K562 (cell line): ENCODE results near the gene FAM200A. TPM values are rescaled to one million over a fixed set of nuclear protein-coding genes. Genes with fewer than 3 reads are reported as not detected.

Experiments used
- ATAC-seq: fragments of 200-7000 bp; cut with Tn5 transposase; 3 replicates; pipeline ENCODE4 v1.9.1; 2020; ENCODE audit warnings: moderate library complexity
- BruUV-seq: library from RNA; stranded (reverse); fragments of 400-500 nt; replicated peaks from 2 replicates; lab custom pipeline; 2021; lab: Mats Ljungman, UMichigan
- CTCF ChIA-PET: fragments of 300-600 bp; formaldehyde crosslinking; extraction: SDS; loops from one replicate; lab custom pipeline; 2021; ENCODE audit warnings: low intra/inter-chr PET ratio; lab: Yijun Ruan, JAX
- POLR2A ChIA-PET: fragments of 300-600, 350-650 bp; sonication (Branson Sonifier 250); formaldehyde crosslinking; extraction: SDS; loops from one replicate; lab custom pipeline; 2021; ENCODE audit warnings: antibody characterized with exemption, inconsistent platforms; lab: Yijun Ruan, JAX
- DNase-seq, 4 experiments: peaks; one replicate each; pipeline versions ENCODE4 v3.0.0 to v3.0.0-alpha.2; 2011 to 2018; ENCODE audit warnings: low spot score in 3 of 4, mixed read lengths in 3 of 4; ENCODE audit errors: extremely low read depth in 1 of 4
- FAIRE-seq: peaks from 2 replicates; lab custom pipeline; 2011; peaks lifted over from hg19 to GRCh38; lab: Jason Lieb, UNC
- H2AFZ ChIP-seq: 2 replicates; pipeline ENCODE4 v1.6.0; 2011; ENCODE audit warnings: low read depth, low read length, control low read depth, inconsistent platforms
- H3K27ac ChIP-seq: fragments of 200-600 bp; 3 replicates; pipeline ENCODE4 v1.8.0; 2011; ENCODE audit warnings: low read depth, mild to moderate bottlenecking, control low read depth, inconsistent platforms, low read length, moderate library complexity, mixed read lengths; ENCODE audit errors: extremely low read depth
- H3K27me3 ChIP-seq, 2 experiments: fragments of 300-600 bp in 1 of 2; 2 replicates in 1 of 2; 3 replicates in 1 of 2; pipeline versions ENCODE4 v1.6.0 to v1.8.0; 2011; ENCODE audit warnings: inconsistent platforms in 2 of 2, low read length in 2 of 2, mild to moderate bottlenecking in 1 of 2, mixed read lengths in 1 of 2, moderate library complexity in 1 of 2; ENCODE audit not compliant: control insufficient read depth in 2 of 2, insufficient read depth in 2 of 2
- H3K36me3 ChIP-seq: fragments of 300-600 bp; 3 replicates; pipeline ENCODE4 v1.8.0; 2011; ENCODE audit warnings: mild to moderate bottlenecking, low read length, inconsistent platforms; ENCODE audit not compliant: control insufficient read depth, insufficient read depth
- H3K4me1 ChIP-seq, 2 experiments: fragments of 200-600 bp in 1 of 2; replicated peaks in 1 of 2; 2 replicates in 1 of 2; 3 replicates in 1 of 2; pipeline versions ENCODE4 v1.5.1 to v1.8.0; 2011; ENCODE audit warnings: inconsistent platforms in 2 of 2, low read length in 2 of 2, mild to moderate bottlenecking in 1 of 2, mixed read lengths in 1 of 2, moderate library complexity in 1 of 2; ENCODE audit not compliant: control insufficient read depth in 2 of 2, insufficient read depth in 2 of 2
- H3K4me2 ChIP-seq: 2 replicates; pipeline ENCODE4 v1.6.1; 2011; ENCODE audit warnings: low read length, control low read depth, inconsistent platforms, mixed read lengths; ENCODE audit not compliant: insufficient read depth
- H3K4me3 ChIP-seq: fragments of 200-600 bp; sonication (generic), shearing (Covaris generic); 2 replicates; pipeline ENCODE4 v1.5.1; 2016; ENCODE audit warnings: control low read depth, inconsistent platforms
- H3K79me2 ChIP-seq: fragments of 200-600 bp; 3 replicates; pipeline ENCODE4 v1.8.0; 2011; ENCODE audit warnings: low read length, inconsistent platforms; ENCODE audit not compliant: control insufficient read depth, insufficient read depth
- H3K9ac ChIP-seq, 2 experiments: 2 replicates each; pipeline versions ENCODE4 v1.6.0 to v1.6.1; 2011; ENCODE audit warnings: low read depth in 2 of 2, low read length in 2 of 2, control low read depth in 1 of 2, inconsistent platforms in 1 of 2, mild to moderate bottlenecking in 1 of 2, mixed read lengths in 1 of 2; ENCODE audit not compliant: insufficient read depth in 1 of 2
- H3K9me1 ChIP-seq: one replicate; pipeline ENCODE4 v1.6.0; 2011; ENCODE audit warnings: inconsistent platforms, mild to moderate bottlenecking, low read length, moderate library complexity; ENCODE audit not compliant: control insufficient read depth, insufficient read depth
- H3K9me3 ChIP-seq: replicated peaks from 2 replicates; pipeline ENCODE4 v1.5.1; 2011; ENCODE audit warnings: low read depth, low read length, inconsistent platforms; ENCODE audit not compliant: control insufficient read depth, insufficient read depth
- H4K20me1 ChIP-seq: replicated peaks from 2 replicates; pipeline ENCODE4 v1.6.1; 2011; ENCODE audit warnings: low read length, inconsistent platforms, mixed read lengths; ENCODE audit not compliant: control insufficient read depth, insufficient read depth
- C11orf30 ChIP-seq: fragments of 450-650 bp; IDR thresholded peaks from 2 replicates; pipeline ENCODE4 v1.6.1; 2016; ENCODE audit warnings: low read depth, mild to moderate bottlenecking
- GTF2A2 ChIP-seq: IDR thresholded peaks from 2 replicates; pipeline ENCODE4 v1.6.1; 2016; ENCODE audit warnings: mild to moderate bottlenecking, missing genetic modification characterization, missing compliant biosample characterization
- HDAC3 ChIP-seq: fragments of 450-650 bp; IDR thresholded peaks from 2 replicates; pipeline ENCODE4 v1.6.1; 2018; ENCODE audit warnings: borderline replicate concordance, mild to moderate bottlenecking, moderate library complexity; ENCODE audit not compliant: partially characterized antibody
- PHF21A ChIP-seq: fragments of 450-650 bp; IDR thresholded peaks from 2 replicates; pipeline ENCODE4 v1.6.1; 2017; ENCODE audit warnings: low read depth, borderline replicate concordance
- ZNF316 ChIP-seq: fragments of 450-650 bp; IDR thresholded peaks from 2 replicates; pipeline ENCODE4 v1.6.1; 2016
- WGBS: fragments of 100-300 bp; shearing (Covaris generic); methylation state at CpG from one replicate; pipeline ENCODE4 v1.1.6; 2016; ENCODE audit warnings: low coverage, mixed read lengths; ENCODE audit not compliant: insufficient coverage; ENCODE audit errors: missing lambda C conversion rate; 5-methylcytosine and 5-hydroxymethylcytosine counted together
- in situ Hi-C: fragments of 300-500 bp; cut with MboI; formaldehyde crosslinking; loops from 4 replicates; pipeline ENCODE4 v1.15.0; 2018; ENCODE audit warnings: inconsistent platforms, mixed read lengths
- intact Hi-C: fragments of 100-400 bp; cut with micrococcal nuclease; formaldehyde crosslinking; loops from 2 replicates; pipeline ENCODE4 v1.14.2; 2022
- polyA plus RNA-seq, 8 experiments: library from polyadenylated mRNA; depleted of rRNA in 4 of 8; stranded (reverse) in 5 of 8; unstranded in 3 of 8; fragments of >200 nt; fragmentation: Nextera tagmentation in 2 of 8; fragmentation: Illumina TruSeq in 1 of 8; extraction: Ambion mirVana in 2 of 8; extraction: Trizol in 1 of 8; gene quantifications; 2 replicates each; pipeline versions ENCODE4 v1.2.1 to v1.2.3, GENCODE V29; 2011 to 2014; ENCODE audit warnings: inconsistent platforms in 1 of 8, missing spikeins in 1 of 8
- total RNA-seq, 7 experiments: library from RNA; depleted of rRNA in 6 of 7; stranded (reverse); fragments of >200 nt in 6 of 7; fragmentation: Illumina TruSeq in 2 of 7; extraction: Trizol in 2 of 7; gene quantifications; 2 replicates each; pipeline versions ENCODE4 v1.2.1 to v1.2.3, GENCODE V29; 2011 to 2021; ENCODE audit warnings: low replicate concordance in 1 of 7

The FAM200A gene
- total and polyA plus RNA-seq, 9 of the 15 experiments (the other 6 are each of a cell fraction or from before 2014, with no cell fraction given) = 3.3 to 11.2 (median 8.3) TPM

DNA sequence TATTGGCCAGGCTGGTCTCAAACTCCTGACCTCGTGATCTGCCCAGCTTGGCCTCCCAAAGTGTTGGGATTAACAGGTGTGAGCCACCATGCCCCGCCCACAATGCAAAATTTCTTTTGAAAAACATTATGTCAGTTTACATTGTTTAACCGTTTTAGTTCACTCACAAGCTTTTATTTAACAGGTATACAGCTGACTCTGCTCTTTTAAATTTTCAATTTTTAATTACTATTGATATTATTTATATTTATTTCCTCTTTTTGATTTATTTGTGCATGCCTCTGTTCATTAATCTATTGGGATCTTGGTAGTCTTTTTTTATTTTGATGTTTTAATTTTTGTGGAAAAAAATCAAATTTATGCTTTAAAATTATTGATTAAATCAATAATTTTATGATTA is 30.5 kb downstream of the FAM200A start:
- no peaks in the 10 kb centered on the region for H3K9me1 ChIP-seq
- TF ChIP-seq PHF21A (no peak), C11orf30 (peak; percentile 53; the same call in 1 of the 2 replicates), ZNF316 (peak; percentile 76)
- no peak overlapping the region for H3K27ac ChIP-seq
- ATAC-seq (no peak), FAIRE-seq (no peak), DNase-seq (no peak)
- no peaks in the 10 kb centered on the region for H3K9me3 ChIP-seq
- H3K27me3 ChIP-seq = no peaks in the 10 kb centered on the region; a peak in 1 of 5 replicates
- no peak overlapping the region for H3K4me2 ChIP-seq
- H4K20me1 ChIP-seq = no peaks in the 10 kb centered on the region
- H3K36me3 ChIP-seq = peaks cover 48% of the 10 kb centered on the region
- no peak overlapping the region for H2AFZ ChIP-seq
- POLR2A ChIA-PET = interaction anchor here (0.7 to 1.7 kb wide), 7 partner anchors 9 to 46 kb away, joined by 3 to 8 read pairs (median 4); partner anchors contain the start of genes ZKSCAN5, ZNF394 and ZNF655
- intact Hi-C loops (no loop called here), in situ Hi-C loops (no loop called here)
- H3K4me1 ChIP-seq = no peaks in the 10 kb centered on the region
- CTCF ChIA-PET = interaction anchor here (0.6 kb wide), 1 partner anchor 897 kb away, joined by 4 read pairs; no protein-coding TSS in a partner anchor
- BruUV-seq = no TSS peak
- 74% methylated on average over 3 of the region's 3 CpGs for WGBS
- H3K9ac ChIP-seq = no peak overlapping the region
- no peaks in the 10 kb centered on the region for H3K79me2 ChIP-seq
- H3K4me3 ChIP-seq = no peak overlapping the region

DNA sequence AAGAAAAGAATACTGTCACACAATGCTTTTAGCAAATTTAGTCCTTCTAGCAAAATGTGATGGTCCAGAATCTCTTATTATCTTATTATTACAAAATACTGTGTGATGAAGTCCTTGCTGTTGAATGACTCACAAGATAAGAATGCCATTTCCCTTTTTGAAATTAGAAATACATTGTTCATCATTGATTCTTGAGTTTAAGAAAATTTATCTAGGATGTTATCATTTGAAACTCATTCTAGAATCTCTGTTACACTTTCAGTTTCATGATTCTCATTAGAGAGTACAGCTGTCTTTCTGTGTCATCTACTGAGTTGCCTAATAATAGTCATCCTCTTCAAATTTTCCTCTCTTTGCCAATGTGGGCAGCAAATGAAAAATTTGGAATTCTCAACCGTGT is 37.9 kb downstream of the FAM200A start:
- no TSS peak for BruUV-seq
- Histone ChIP-seq H3K9ac (no peak overlapping the region), H3K36me3 (peaks cover 56% of the 10 kb centered on the region), H3K27me3 (no peaks in the 10 kb centered on the region), H4K20me1 (no peaks in the 10 kb centered on the region), H3K27ac (no peak overlapping the region), H3K9me1 (no peaks in the 10 kb centered on the region), H3K4me2 (no peak overlapping the region), H2AFZ (no peak overlapping the region), H3K79me2 (peaks cover 8% of the 10 kb centered on the region; the same call in 2 of the 3 replicates), H3K4me3 (no peak overlapping the region), H3K4me1 (no peaks in the 10 kb centered on the region; a peak in 1 of 5 replicates), H3K9me3 (no peaks in the 10 kb centered on the region)
- ChIA-PET POLR2A (interaction anchor here (0.6 to 3.7 kb wide), 4 partner anchors 7 to 91 kb away, joined by 4 to 18 read pairs (median 10); partner anchors contain the start of genes ZKSCAN5 and ZNF655), CTCF (no interaction called here)
- DNase-seq (no peak), ATAC-seq (no peak), FAIRE-seq (no peak)
- TF ChIP-seq HDAC3 (no peak), GTF2A2 (tag) (no peak)
- in situ Hi-C loops = no loop called here
- intact Hi-C loops = no loop called here
- 87% methylated on average over 1 of the region's 1 CpG for WGBS
